ENCODE measurements around the gene TBC1D2. TPM values are rescaled to one million over a fixed set of nuclear protein-coding genes. Genes with fewer than 3 reads are reported as not detected.
A peak's percentile ranks its signal among the peaks of the same experiment; 100 is the strongest.

Gene TBC1D2
- total and polyA plus RNA-seq, 10 of the 15 experiments (the other 5 are each of a cell fraction or from before 2014, with no cell fraction given) = 0.04 to 1.6 (median 1.1) TPM

GRCh38 chr9:98201102-98201501, 54.3 kb downstream of the TBC1D2 start (continued):
- no peak for TF ChIP-seq IRF3 (IDR thresholded peaks at IDR 0.05)
- no peak for TF ChIP-seq ZBTB11 (CRISPR knock-in tag; IDR thresholded peaks at IDR 0.05)
- no peak for TF ChIP-seq MYB (IDR thresholded peaks at IDR 0.05; ENCODE audit: borderline replicate concordance, low read depth, low read length)
- TF ChIP-seq CHD4 (IDR thresholded peaks at IDR 0.05) = no peak
- no peak for TF ChIP-seq FOS (IDR thresholded peaks at IDR 0.05; ENCODE audit: borderline replicate concordance, extremely low read depth, insufficient read length)
- no peak for TF ChIP-seq SMAD1 (IDR thresholded peaks at IDR 0.05; ENCODE audit: low read depth, partially characterized antibody)
- TF ChIP-seq POLR2A (IDR thresholded peaks at IDR 0.05; ENCODE audit: low read depth, low read length) = 0 out of 2 replicates have a peak, but pooled peaks have one; percentile 20
- no peak for TF ChIP-seq MTA3 (IDR thresholded peaks at IDR 0.05; ENCODE audit: borderline replicate concordance, low read length)

DNA sequence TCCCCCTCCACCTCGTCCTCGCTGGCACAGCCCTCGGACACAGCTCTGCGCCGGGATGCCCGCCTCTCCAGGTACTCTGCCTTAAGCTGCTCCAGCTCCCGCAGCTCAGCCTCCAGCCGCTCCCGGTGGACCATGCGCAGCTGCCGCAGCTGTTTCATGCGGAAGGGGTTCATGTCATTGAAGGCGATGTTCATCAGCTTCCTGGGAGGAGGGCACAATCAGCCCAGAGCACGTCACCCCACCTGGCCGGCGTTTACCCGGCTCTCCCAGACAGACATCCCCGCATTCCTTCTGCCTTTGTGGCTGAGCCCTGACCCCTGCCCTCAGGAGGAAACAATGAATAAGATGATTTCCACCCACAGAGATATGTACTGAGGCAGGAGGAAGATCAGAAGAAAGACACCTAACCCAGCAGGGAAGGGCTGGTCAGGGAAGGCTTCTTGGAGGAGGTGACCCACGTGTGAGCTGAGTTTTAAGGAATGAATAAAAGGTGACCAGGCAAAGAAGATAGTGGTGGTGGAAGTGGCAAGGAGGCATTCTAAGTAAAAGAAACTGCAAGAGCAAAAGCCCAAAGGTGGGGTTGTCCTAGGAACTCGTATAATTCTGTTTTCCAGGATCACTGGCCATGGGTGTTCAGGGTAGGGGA, 55.9 kb downstream of the TBC1D2 start:
- ChIA-PET CTCF (no interaction called here), POLR2A (no interaction called here), RAD21 (ENCODE audit: unreplicated experiment) (no interaction called here), SMC1A (ENCODE audit: uncharacterized antibody, unreplicated experiment) (no interaction called here)
- no peak overlapping the region for H2AFZ ChIP-seq (ENCODE audit: control insufficient read depth, low read depth, low read length)
- in situ Hi-C loops (cut with MboI) = no loop called here
- H3K4me3 ChIP-seq = no peak overlapping the region
- intact Hi-C loops (cut with micrococcal nuclease; ENCODE audit: unreplicated experiment) = no loop called here
- no peak for ATAC-seq
- no peaks in the 10 kb centered on the region for H3K9me3 ChIP-seq (replicated peaks; ENCODE audit: control insufficient read depth, insufficient read depth, low read length)
- H3K36me3 ChIP-seq (ENCODE audit: control insufficient read depth in 2 of 2, insufficient read depth in 2 of 2, low read length in 1 of 2) = no peaks in the 10 kb centered on the region
- DNase-seq (ENCODE audit: low read depth, low spot score) = no peak
- no TSS peak for BruUV-seq (replicated peaks)
- H4K20me1 ChIP-seq (ENCODE audit: control insufficient read depth, insufficient read depth) = no peaks in the 10 kb centered on the region
- H3K4me1 ChIP-seq (ENCODE audit: control insufficient read depth, insufficient read depth, low read length) = peaks cover 11% of the 10 kb centered on the region
- H3K27me3 ChIP-seq (replicated peaks in 1 of 2; ENCODE audit: control insufficient read depth in 2 of 2, insufficient read depth in 2 of 2, low read length in 1 of 2) = no peaks in the 10 kb centered on the region
- no peaks in the 10 kb centered on the region for H3K79me2 ChIP-seq (ENCODE audit: control insufficient read depth, insufficient read depth, low read length)
- FAIRE-seq = no peak
- no peak overlapping the region for H3K9ac ChIP-seq (ENCODE audit: control insufficient read depth, insufficient read depth, low read length)
- no peak overlapping the region for H3K27ac ChIP-seq (ENCODE audit: control insufficient read depth, insufficient read depth)
- H3K4me2 ChIP-seq (ENCODE audit: control insufficient read depth, insufficient read depth) = no peak overlapping the region
- WGBS (ENCODE audit: insufficient coverage, insufficient replicate concordance, low lambda C conversion rate, missing lambda C conversion rate) = 84% methylated on average over 20 of the region's 20 CpGs
- TF ChIP-seq RBBP5 (conservative IDR thresholded peaks at IDR 0.05) = no peak
- TF ChIP-seq SIN3A (IDR thresholded peaks at IDR 0.05; ENCODE audit: low read depth, low read length) = no peak
- no peak for TF ChIP-seq NFXL1 (IDR thresholded peaks at IDR 0.05; ENCODE audit: borderline replicate concordance)
- no peak for TF ChIP-seq RAD21 (IDR thresholded peaks at IDR 0.05; ENCODE audit: insufficient read depth, low read depth, low read length)
- no peak for TF ChIP-seq BCLAF1 (IDR thresholded peaks at IDR 0.05)
- no peak for TF ChIP-seq POU2F2 (IDR thresholded peaks at IDR 0.05; ENCODE audit: borderline replicate concordance, low read depth, low read length)
- TF ChIP-seq BCL11A (IDR thresholded peaks at IDR 0.05; ENCODE audit: low read depth, low read length) = no peak
- TF ChIP-seq CHD4 (IDR thresholded peaks at IDR 0.05) = no peak
- no peak for TF ChIP-seq ZNF217 (IDR thresholded peaks at IDR 0.05)
- TF ChIP-seq ATF7 (IDR thresholded peaks at IDR 0.05; ENCODE audit: low read depth) = no peak
- no peak for TF ChIP-seq GATAD2B (conservative IDR thresholded peaks at IDR 0.05; ENCODE audit: low read depth)
